Loucy (cell line): ENCODE data around the gene NPDC1.

Experiments used
- EZH2phosphoT487 ChIP-seq: fragments of 200-600 bp; IDR thresholded peaks from 2 replicates; pipeline ENCODE4 v1.6.1; 2018; ENCODE audit warnings: antibody characterized with exemption, mild to moderate bottlenecking, moderate library complexity, borderline replicate concordance
- TF ChIP-seq, protein P1 (sequence below): fragments of 200-600 bp; sonication (generic); conservative IDR thresholded peaks from 2 replicates; pipeline ENCODE4 v1.5.1; 2014; ENCODE audit warnings: mild to moderate bottlenecking, antibody characterized with exemption, low read length

DNA sequence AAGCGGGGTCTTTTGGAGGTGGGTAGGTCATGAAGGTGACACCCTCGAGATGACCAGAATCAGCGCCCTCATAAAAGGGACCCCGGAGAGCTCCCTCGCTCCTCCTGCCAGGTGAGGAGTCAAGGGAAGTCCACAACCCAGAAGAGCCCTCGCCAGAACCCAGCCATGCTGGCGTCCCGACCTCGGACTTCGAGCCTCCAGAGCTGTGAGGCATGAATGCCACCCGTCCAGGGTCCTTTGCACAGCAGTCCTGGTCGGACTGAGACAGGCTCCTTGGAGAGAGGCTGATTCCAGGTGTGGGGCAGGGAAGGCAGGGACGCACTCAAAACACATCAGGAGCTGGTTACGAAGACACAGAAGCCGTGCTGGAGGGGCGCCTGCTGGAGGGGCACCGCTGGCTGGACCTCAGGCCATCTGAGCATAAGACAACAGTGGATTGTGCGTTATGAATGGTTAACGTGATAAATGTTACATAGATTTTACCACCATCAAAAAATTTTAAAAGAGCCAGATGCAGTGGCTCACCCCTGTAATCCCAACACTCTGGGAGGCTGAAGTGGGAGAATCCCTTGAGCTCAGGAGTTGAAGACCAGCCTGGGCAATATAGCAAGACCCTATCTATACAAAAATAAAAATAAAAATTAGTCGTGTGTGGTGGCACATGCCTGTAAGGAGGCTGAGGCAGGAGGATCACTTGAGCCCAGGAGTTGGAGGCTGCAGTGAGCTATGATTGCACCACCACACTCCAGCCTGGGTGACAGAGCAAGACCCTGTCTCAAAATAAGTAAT is 43.9 kb downstream of the NPDC1 start:
- TF ChIP-seq, protein P1, sequence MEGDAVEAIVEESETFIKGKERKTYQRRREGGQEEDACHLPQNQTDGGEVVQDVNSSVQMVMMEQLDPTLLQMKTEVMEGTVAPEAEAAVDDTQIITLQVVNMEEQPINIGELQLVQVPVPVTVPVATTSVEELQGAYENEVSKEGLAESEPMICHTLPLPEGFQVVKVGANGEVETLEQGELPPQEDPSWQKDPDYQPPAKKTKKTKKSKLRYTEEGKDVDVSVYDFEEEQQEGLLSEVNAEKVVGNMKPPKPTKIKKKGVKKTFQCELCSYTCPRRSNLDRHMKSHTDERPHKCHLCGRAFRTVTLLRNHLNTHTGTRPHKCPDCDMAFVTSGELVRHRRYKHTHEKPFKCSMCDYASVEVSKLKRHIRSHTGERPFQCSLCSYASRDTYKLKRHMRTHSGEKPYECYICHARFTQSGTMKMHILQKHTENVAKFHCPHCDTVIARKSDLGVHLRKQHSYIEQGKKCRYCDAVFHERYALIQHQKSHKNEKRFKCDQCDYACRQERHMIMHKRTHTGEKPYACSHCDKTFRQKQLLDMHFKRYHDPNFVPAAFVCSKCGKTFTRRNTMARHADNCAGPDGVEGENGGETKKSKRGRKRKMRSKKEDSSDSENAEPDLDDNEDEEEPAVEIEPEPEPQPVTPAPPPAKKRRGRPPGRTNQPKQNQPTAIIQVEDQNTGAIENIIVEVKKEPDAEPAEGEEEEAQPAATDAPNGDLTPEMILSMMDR: no peak
- no peak for TF ChIP-seq EZH2phosphoT487
